Mucosa of rectum (tissue), 2 donors: ENCODE results near the gene TFB1M.
"Not testable (repeated sequence)": the region's sequence is repeated elsewhere in the genome, so short reads cannot be mapped to it uniquely, and the experiment has no call there.

Experiments used
- H3K27ac ChIP-seq, 2 donors: one replicate each; pipeline ENCODE4 v1.7.0; 2013; ENCODE audit warnings: inconsistent platforms in 2 of 2, low read depth in 2 of 2, low read length in 2 of 2
- H3K27me3 ChIP-seq, 2 donors: one replicate each; pipeline ENCODE4 v1.7.0; 2013; ENCODE audit warnings: low read length in 2 of 2; ENCODE audit not compliant: control insufficient read depth in 2 of 2, insufficient read depth in 2 of 2
- H3K36me3 ChIP-seq, 2 donors: one replicate each; pipeline ENCODE4 v1.7.0; 2013; ENCODE audit warnings: low read length in 2 of 2; ENCODE audit not compliant: control insufficient read depth in 2 of 2, insufficient read depth in 2 of 2
- H3K4me1 ChIP-seq, 2 donors: one replicate each; pipeline ENCODE4 v1.7.0; 2013; ENCODE audit warnings: low read length in 2 of 2, mild to moderate bottlenecking in 1 of 2; ENCODE audit not compliant: control insufficient read depth in 2 of 2, insufficient read depth in 2 of 2
- H3K4me3 ChIP-seq, 2 donors: one replicate each; pipeline ENCODE4 v1.7.0; 2013; ENCODE audit warnings: low read length in 2 of 2
- H3K9ac ChIP-seq, 2 donors: one replicate each; pipeline ENCODE4 v1.7.0; 2013; ENCODE audit warnings: low read length in 2 of 2, low read depth in 1 of 2, mild to moderate bottlenecking in 1 of 2
- H3K9me3 ChIP-seq, 2 donors: one replicate each; pipeline ENCODE4 v1.7.0; 2013; ENCODE audit warnings: low read length in 2 of 2; ENCODE audit not compliant: control insufficient read depth in 2 of 2
- donor health status: healthy.
- donor health status: Normal muscosa, but diverticular disease.

Gene TFB1M

GRCh38 chr6:155314092-155314772 is at the start of gene TFB1M:
Gene TFB1M (minus strand): TSS chr6:155314484. CDS start chr6:155314428, 56 bp downstream.
- Histone ChIP-seq H3K36me3 (peaks cover 2 to 3% of the 10 kb centered on the region in 2 donors), H3K27ac (peak within 1 kb of the TSS; percentile 78 to 79), H3K4me3 (peak within 1 kb of the TSS; percentile 94 to 100), H3K4me1 (peaks cover 5 to 6% of the 10 kb centered on the region in 2 donors), H3K9me3 (no peaks in the 10 kb centered on the region), H3K27me3 (no peaks in the 10 kb centered on the region), H3K9ac (peak within 1 kb of the TSS; percentile 87 to 93)

- not testable (repeated sequence) for H3K9ac ChIP-seq, H3K27ac ChIP-seq, H3K9me3 ChIP-seq, H3K36me3 ChIP-seq, H3K27me3 ChIP-seq, H3K4me3 ChIP-seq, H3K4me1 ChIP-seq
These were observed 49.7 kb upstream of the TFB1M start for GRCh38 chr6:155364021-155364420.

- H3K4me3 ChIP-seq, H3K27ac ChIP-seq, H3K9me3 ChIP-seq, H3K36me3 ChIP-seq, H3K9ac ChIP-seq, H3K4me1 ChIP-seq, H3K27me3 ChIP-seq: not testable (repeated sequence)
These were observed 48.8 kb upstream of the TFB1M start for GRCh38 chr6:155362968-155363632.

GRCh38 chr6:155354167-155354566 is 39.9 kb upstream of the TFB1M start:
- Histone ChIP-seq H3K4me3 (no peak overlapping the region), H3K27ac (no peak overlapping the region), H3K4me1 (no peaks in the 10 kb centered on the region), H3K27me3 (no peaks in the 10 kb centered on the region), H3K9me3 (no peaks in the 10 kb centered on the region), H3K9ac (no peak overlapping the region), H3K36me3 (no peaks in the 10 kb centered on the region)

- H3K4me1 ChIP-seq: no peaks in the 10 kb centered on the region
- no peak overlapping the region for H3K4me3 ChIP-seq
- no peak overlapping the region for H3K9ac ChIP-seq
- no peaks in the 10 kb centered on the region for H3K9me3 ChIP-seq
- no peak overlapping the region for H3K27ac ChIP-seq
- no peaks in the 10 kb centered on the region for H3K27me3 ChIP-seq
- H3K36me3 ChIP-seq: no peaks in the 10 kb centered on the region
These were observed 38.5 kb upstream of the TFB1M start for GRCh38 chr6:155352811-155353210.

GRCh38 chr6:155352130-155352420 is 37.8 kb upstream of the TFB1M start:
- Histone ChIP-seq H3K27me3 (no peaks in the 10 kb centered on the region), H3K9ac (no peak overlapping the region), H3K4me1 (no peaks in the 10 kb centered on the region), H3K4me3 (no peak overlapping the region), H3K36me3 (no peaks in the 10 kb centered on the region), H3K9me3 (no peaks in the 10 kb centered on the region), H3K27ac (no peak overlapping the region)

GRCh38 chr6:155351273-155352129 is 37.2 kb upstream of the TFB1M start:
- H3K27ac ChIP-seq: no peak overlapping the region
- no peaks in the 10 kb centered on the region for H3K9me3 ChIP-seq
- H3K27me3 ChIP-seq: no peaks in the 10 kb centered on the region
- H3K36me3 ChIP-seq: no peaks in the 10 kb centered on the region
- H3K4me3 ChIP-seq: no peak overlapping the region
- no peaks in the 10 kb centered on the region for H3K4me1 ChIP-seq
- no peak overlapping the region for H3K9ac ChIP-seq

- H3K9ac ChIP-seq: no peak overlapping the region
- no peaks in the 10 kb centered on the region for H3K4me1 ChIP-seq
- no peak overlapping the region for H3K4me3 ChIP-seq
- H3K36me3 ChIP-seq: no peaks in the 10 kb centered on the region
- no peaks in the 10 kb centered on the region for H3K9me3 ChIP-seq
- no peaks in the 10 kb centered on the region for H3K27me3 ChIP-seq
- no peak overlapping the region for H3K27ac ChIP-seq
These were observed 35.7 kb upstream of the TFB1M start for GRCh38 chr6:155349956-155350355.

GRCh38 chr6:155349129-155349528 is 34.8 kb upstream of the TFB1M start:
- Histone ChIP-seq H3K9me3 (no peaks in the 10 kb centered on the region), H3K9ac (no peak overlapping the region), H3K4me3 (no peak overlapping the region), H3K27ac (no peak overlapping the region), H3K36me3 (no peaks in the 10 kb centered on the region), H3K4me1 (no peaks in the 10 kb centered on the region), H3K27me3 (no peaks in the 10 kb centered on the region)

GRCh38 chr6:155347800-155348199 is 33.5 kb upstream of the TFB1M start:
- H3K9me3 ChIP-seq: no peaks in the 10 kb centered on the region
- H3K4me1 ChIP-seq: no peaks in the 10 kb centered on the region
- no peak overlapping the region for H3K4me3 ChIP-seq
- H3K36me3 ChIP-seq: no peaks in the 10 kb centered on the region
- no peak overlapping the region for H3K9ac ChIP-seq
- no peaks in the 10 kb centered on the region for H3K27me3 ChIP-seq
- H3K27ac ChIP-seq: no peak overlapping the region
